HT1080 (cell line): ENCODE measurements around the gene ALDH16A1. TPM values are rescaled to one million over a fixed set of nuclear protein-coding genes. Genes with fewer than 3 reads are reported as not detected.

Experiments
- DNase-seq: peaks from one replicate; pipeline ENCODE4 v3.0.0-alpha.2; 2015; ENCODE audit warnings: low read depth
- small RNA-seq: library from RNA; depleted of rRNA; stranded (forward); fragments of <200 nt; gene quantifications from one replicate; pipeline ENCODE3, GENCODE V24; 2014
- total RNA-seq: library from RNA; depleted of rRNA; stranded (reverse); fragments of >200 nt; shearing (Covaris generic); gene quantifications from 2 replicates; pipeline ENCODE4 v1.2.3, GENCODE V29; 2014; rRNA removed

The ALDH16A1 gene
- total RNA-seq, 1 experiment from 2014 or later, result 55.1 TPM

- no peak for DNase-seq
Measured at GRCh38 chr19:49507803-49508494, 54.9 kb downstream of the ALDH16A1 start.

- DNase-seq, result no peak
Measured at GRCh38 chr19:49512970-49513745, 60.1 kb downstream of the ALDH16A1 start.

- no peak for DNase-seq
Measured at GRCh38 chr19:49513746-49514118, 60.7 kb downstream of the ALDH16A1 start.

GRCh38 chr19:49514151-49514550 is 61.1 kb downstream of the ALDH16A1 start:
- no peak for DNase-seq

- no peak for DNase-seq
Measured at GRCh38 chr19:49515767-49516166, 62.7 kb downstream of the ALDH16A1 start.

- DNase-seq, result no peak
Measured at GRCh38 chr19:49518033-49518432, 65.0 kb downstream of the ALDH16A1 start.

Small RNAs within 50 kb of the gene (small RNA-seq; reads per million reads assigned to genes)
- gene COX6CP7 (not detected), gene MIR150 (not detected), gene SNORD32A (not detected), gene SNORD33 (not detected), gene SNORD34 (not detected), gene SNORD35A (not detected), gene SNORD35B (not detected)

Other genes starting within 250 kb of the ALDH16A1 start
- not detected in 2 replicates for gene SLC6A16, start 128.0 kb upstream of the ALDH16A1 start, total RNA-seq
- not detected in 2 replicates for gene CD37, start 117.8 kb upstream of the ALDH16A1 start, total RNA-seq
- gene TEAD2, start 90.8 kb upstream of the ALDH16A1 start, total RNA-seq, result 6.5 and 7.6 TPM in 2 replicates
- gene DKKL1, start 89.3 kb upstream of the ALDH16A1 start, total RNA-seq, result not detected in 2 replicates
- not detected in 2 replicates for gene KASH5, start 65.0 kb upstream of the ALDH16A1 start, total RNA-seq
- gene PTH2, start 29.8 kb upstream of the ALDH16A1 start, total RNA-seq, result not detected in 2 replicates
- not detected in 2 replicates for gene GFY, start 27.8 kb upstream of the ALDH16A1 start, total RNA-seq
- 0.07 and 1.7 TPM in 2 replicates for gene SLC17A7, start 11.7 kb upstream of the ALDH16A1 start, total RNA-seq
- gene PIH1D1, start 1.4 kb upstream of the ALDH16A1 start, total RNA-seq, result 203 and 223 TPM in 2 replicates
- 6.8 and 7.3 TPM in 2 replicates for gene FLT3LG, start 21.0 kb downstream of the ALDH16A1 start, total RNA-seq
- gene RPL13A, start 34.4 kb downstream of the ALDH16A1 start, total RNA-seq, result 5,406 and 6,095 TPM in 2 replicates
- 2,830 and 3,374 TPM in 2 replicates for gene RPS11, start 43.2 kb downstream of the ALDH16A1 start, total RNA-seq
- gene FCGRT, start 59.4 kb downstream of the ALDH16A1 start, total RNA-seq, result 3.9 and 8.7 TPM in 2 replicates
- gene RCN3, start 74.8 kb downstream of the ALDH16A1 start, total RNA-seq, result 11.7 and 13.7 TPM in 2 replicates
- gene NOSIP, start 127.3 kb downstream of the ALDH16A1 start, total RNA-seq, result 140 and 203 TPM in 2 replicates
- 0.70 and 1.1 TPM in 2 replicates for gene PRRG2, start 128.1 kb downstream of the ALDH16A1 start, total RNA-seq
- 3.4 and 6.5 TPM in 2 replicates for gene PRR12, start 138.0 kb downstream of the ALDH16A1 start, total RNA-seq
- 23.5 and 26.7 TPM in 2 replicates for gene RRAS, start 186.9 kb downstream of the ALDH16A1 start, total RNA-seq
- gene SCAF1, start 189.0 kb downstream of the ALDH16A1 start, total RNA-seq, result 21.2 and 31.7 TPM in 2 replicates
- gene IRF3, start 212.6 kb downstream of the ALDH16A1 start, total RNA-seq, result 55.9 and 62.7 TPM in 2 replicates
- 21.2 and 26.0 TPM in 2 replicates for gene BCL2L12, start 212.7 kb downstream of the ALDH16A1 start, total RNA-seq
- gene PRMT1, start 224.0 kb downstream of the ALDH16A1 start, total RNA-seq, result 540 and 551 TPM in 2 replicates
- 9.6 and 11.1 TPM in 2 replicates for gene ADM5, start 236.4 kb downstream of the ALDH16A1 start, total RNA-seq
- 0.84 TPM in 1 of 2 replicates, not detected in the other for gene CPT1C, start 237.9 kb downstream of the ALDH16A1 start, total RNA-seq